ENCODE measurements around the gene PLEKHA5. TPM values are rescaled to one million over a fixed set of nuclear protein-coding genes. Genes with fewer than 3 reads are reported as not detected.

The PLEKHA5 gene
- total RNA-seq, 4 donors from 2014 or later = 12.6 to 195 (median 49.6) TPM

- DNase-seq = no peak
- H3K4me1 ChIP-seq = no peaks in the 10 kb centered on the region
- H3K4me3 ChIP-seq = no peak overlapping the region
- no peaks in the 10 kb centered on the region for H3K36me3 ChIP-seq
- intact Hi-C loops (cut with DNase I; ENCODE audit: low total_unique reads) = no loop called here
- H3K9me3 ChIP-seq = no peaks in the 10 kb centered on the region
- H3K27ac ChIP-seq = no peak overlapping the region
- no peaks in the 10 kb centered on the region for H3K27me3 ChIP-seq
- TF ChIP-seq CTCF (IDR thresholded peaks at IDR 0.05) = no peak
- no peak for TF ChIP-seq POLR2A (IDR thresholded peaks at IDR 0.05)
Observed at GRCh38 chr12:19198272-19198671, 68.7 kb downstream of the PLEKHA5 start.

- DNase-seq = no peak
- no peak for TF ChIP-seq CTCF (IDR thresholded peaks at IDR 0.05)
- TF ChIP-seq POLR2A (IDR thresholded peaks at IDR 0.05) = no peak
- no peaks in the 10 kb centered on the region for H3K4me1 ChIP-seq
- no peaks in the 10 kb centered on the region for H3K9me3 ChIP-seq
- intact Hi-C loops (cut with DNase I; ENCODE audit: low total_unique reads) = no loop called here
- H3K27me3 ChIP-seq = no peaks in the 10 kb centered on the region
- no peak overlapping the region for H3K27ac ChIP-seq
- no peaks in the 10 kb centered on the region for H3K36me3 ChIP-seq
- H3K4me3 ChIP-seq = no peak overlapping the region
Observed at GRCh38 chr12:19199332-19199731, 69.8 kb downstream of the PLEKHA5 start.

GRCh38 chr12:19200261-19200660, 70.7 kb downstream of the PLEKHA5 start:
- Histone ChIP-seq H3K4me3 (no peak overlapping the region), H3K27me3 (no peaks in the 10 kb centered on the region), H3K9me3 (no peaks in the 10 kb centered on the region), H3K4me1 (no peaks in the 10 kb centered on the region), H3K36me3 (no peaks in the 10 kb centered on the region), H3K27ac (no peak overlapping the region)
- no peak for DNase-seq
- intact Hi-C loops (cut with DNase I; ENCODE audit: low total_unique reads) = no loop called here
- TF ChIP-seq CTCF (IDR thresholded peaks at IDR 0.05) = no peak
- TF ChIP-seq POLR2A (IDR thresholded peaks at IDR 0.05) = no peak

- DNase-seq = no peak
- Histone ChIP-seq H3K9me3 (no peaks in the 10 kb centered on the region), H3K27ac (no peak overlapping the region), H3K36me3 (no peaks in the 10 kb centered on the region), H3K27me3 (no peaks in the 10 kb centered on the region), H3K4me3 (no peak overlapping the region), H3K4me1 (no peaks in the 10 kb centered on the region)
- TF ChIP-seq CTCF (IDR thresholded peaks at IDR 0.05) = no peak
- no peak for TF ChIP-seq POLR2A (IDR thresholded peaks at IDR 0.05)
- intact Hi-C loops (cut with DNase I; ENCODE audit: low total_unique reads) = no loop called here
Observed at GRCh38 chr12:19201661-19202060, 72.1 kb downstream of the PLEKHA5 start.

- no peaks in the 10 kb centered on the region for H3K36me3 ChIP-seq
- H3K4me3 ChIP-seq = no peak overlapping the region
- intact Hi-C loops (cut with DNase I; ENCODE audit: low total_unique reads) = no loop called here
- H3K9me3 ChIP-seq = no peaks in the 10 kb centered on the region
- H3K4me1 ChIP-seq = no peaks in the 10 kb centered on the region
- DNase-seq = no peak
- TF ChIP-seq CTCF (IDR thresholded peaks at IDR 0.05) (no peak), POLR2A (IDR thresholded peaks at IDR 0.05) (no peak)
- H3K27ac ChIP-seq = no peak overlapping the region
- no peaks in the 10 kb centered on the region for H3K27me3 ChIP-seq
Observed at GRCh38 chr12:19203013-19203412, 73.5 kb downstream of the PLEKHA5 start.
